ENCODE data around the gene TDRD12. TPM values are rescaled to one million over a fixed set of nuclear protein-coding genes. Genes with fewer than 3 reads are reported as not detected.

Gene TDRD12
- total RNA-seq, 4 donors from 2014 or later: 0.42 to 4.7 (median 2.4) TPM

DNA sequence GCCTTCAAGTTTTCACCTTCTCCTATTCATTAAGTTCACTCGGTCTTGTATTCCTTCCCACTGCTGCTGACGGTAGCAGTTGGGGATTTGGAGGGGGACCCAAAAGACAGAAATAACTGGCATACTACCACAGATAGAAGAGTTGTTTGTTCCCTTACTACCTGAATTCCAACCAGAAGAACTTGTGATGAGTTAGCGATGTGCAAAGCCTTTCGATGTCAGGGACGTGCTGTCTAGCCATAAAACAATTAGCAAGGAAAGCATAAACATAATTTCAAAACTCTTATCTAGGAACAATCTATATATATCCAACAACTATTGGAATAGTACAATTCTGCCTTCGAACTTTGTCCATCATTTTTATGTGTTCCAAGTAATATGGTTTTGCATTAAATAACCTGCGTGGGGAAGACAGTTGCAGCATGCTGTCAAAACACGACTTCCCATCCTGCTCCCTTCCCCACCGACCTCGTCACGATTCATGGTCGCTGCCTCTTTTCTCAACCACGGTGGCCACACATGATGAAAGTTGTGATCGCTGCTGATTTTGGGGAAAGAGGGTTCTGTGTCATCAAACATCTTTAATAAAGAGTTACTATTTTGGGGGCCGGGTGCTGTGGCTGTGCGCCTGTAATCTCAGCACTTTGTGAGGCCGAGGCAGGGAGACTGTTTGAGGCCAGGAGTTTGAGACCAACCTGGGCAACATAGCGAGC lies 153.8 kb downstream of the TDRD12 start:
- no peaks in the 10 kb centered on the region for H3K9me3 ChIP-seq
- no peak for DNase-seq (ENCODE audit: low spot score in 2 of 2)
- peaks cover 9% of the 10 kb centered on the region for H3K36me3 ChIP-seq
- H3K4me3 ChIP-seq: no peak overlapping the region
- no peak overlapping the region for H3K27ac ChIP-seq
- TF ChIP-seq, protein P1, sequence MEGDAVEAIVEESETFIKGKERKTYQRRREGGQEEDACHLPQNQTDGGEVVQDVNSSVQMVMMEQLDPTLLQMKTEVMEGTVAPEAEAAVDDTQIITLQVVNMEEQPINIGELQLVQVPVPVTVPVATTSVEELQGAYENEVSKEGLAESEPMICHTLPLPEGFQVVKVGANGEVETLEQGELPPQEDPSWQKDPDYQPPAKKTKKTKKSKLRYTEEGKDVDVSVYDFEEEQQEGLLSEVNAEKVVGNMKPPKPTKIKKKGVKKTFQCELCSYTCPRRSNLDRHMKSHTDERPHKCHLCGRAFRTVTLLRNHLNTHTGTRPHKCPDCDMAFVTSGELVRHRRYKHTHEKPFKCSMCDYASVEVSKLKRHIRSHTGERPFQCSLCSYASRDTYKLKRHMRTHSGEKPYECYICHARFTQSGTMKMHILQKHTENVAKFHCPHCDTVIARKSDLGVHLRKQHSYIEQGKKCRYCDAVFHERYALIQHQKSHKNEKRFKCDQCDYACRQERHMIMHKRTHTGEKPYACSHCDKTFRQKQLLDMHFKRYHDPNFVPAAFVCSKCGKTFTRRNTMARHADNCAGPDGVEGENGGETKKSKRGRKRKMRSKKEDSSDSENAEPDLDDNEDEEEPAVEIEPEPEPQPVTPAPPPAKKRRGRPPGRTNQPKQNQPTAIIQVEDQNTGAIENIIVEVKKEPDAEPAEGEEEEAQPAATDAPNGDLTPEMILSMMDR (IDR thresholded peaks at IDR 0.05): no peak
- no peak for TF ChIP-seq POLR2A (IDR thresholded peaks at IDR 0.05)
- no peak for TF ChIP-seq POLR2AphosphoS5 (IDR thresholded peaks at IDR 0.05)
- no peak for TF ChIP-seq EP300 (IDR thresholded peaks at IDR 0.05)
- no peaks in the 10 kb centered on the region for H3K4me1 ChIP-seq
- 82% methylated on average over 18 of the region's 18 CpGs for WGBS
- no peaks in the 10 kb centered on the region for H3K27me3 ChIP-seq

DNA sequence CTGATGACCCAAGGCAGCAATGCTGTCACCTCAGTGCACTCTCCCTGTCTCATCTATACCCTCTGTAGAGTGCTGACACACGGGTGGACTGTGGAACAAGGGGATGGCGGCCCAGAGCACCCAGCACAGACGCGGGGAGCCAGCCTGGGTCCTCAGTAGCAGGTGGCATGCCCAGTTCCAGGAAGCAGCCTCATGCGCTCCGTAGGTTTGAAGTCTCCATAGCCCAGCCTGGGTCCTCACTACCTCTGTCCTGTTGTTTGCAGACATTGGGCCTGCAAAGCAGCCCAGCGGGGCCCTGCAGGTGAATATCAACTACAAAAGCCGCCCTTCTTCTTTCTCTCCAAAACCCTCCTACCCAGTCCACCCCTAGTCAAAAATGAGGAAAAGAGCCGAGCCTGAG lies 155.0 kb downstream of the TDRD12 start:
- DNase-seq (ENCODE audit: low spot score in 2 of 2): no peak
- Histone ChIP-seq H3K36me3 (peaks cover 21% of the 10 kb centered on the region), H3K27me3 (no peaks in the 10 kb centered on the region), H3K4me1 (no peaks in the 10 kb centered on the region), H3K4me3 (no peak overlapping the region), H3K27ac (no peak overlapping the region), H3K9me3 (no peaks in the 10 kb centered on the region)
- TF ChIP-seq, protein P1 (IDR thresholded peaks at IDR 0.05): no peak
- TF ChIP-seq POLR2AphosphoS5 (IDR thresholded peaks at IDR 0.05) (no peak), POLR2A (IDR thresholded peaks at IDR 0.05) (no peak), EP300 (IDR thresholded peaks at IDR 0.05) (no peak)
- WGBS: 92% methylated on average over 7 of the region's 9 CpGs

DNA sequence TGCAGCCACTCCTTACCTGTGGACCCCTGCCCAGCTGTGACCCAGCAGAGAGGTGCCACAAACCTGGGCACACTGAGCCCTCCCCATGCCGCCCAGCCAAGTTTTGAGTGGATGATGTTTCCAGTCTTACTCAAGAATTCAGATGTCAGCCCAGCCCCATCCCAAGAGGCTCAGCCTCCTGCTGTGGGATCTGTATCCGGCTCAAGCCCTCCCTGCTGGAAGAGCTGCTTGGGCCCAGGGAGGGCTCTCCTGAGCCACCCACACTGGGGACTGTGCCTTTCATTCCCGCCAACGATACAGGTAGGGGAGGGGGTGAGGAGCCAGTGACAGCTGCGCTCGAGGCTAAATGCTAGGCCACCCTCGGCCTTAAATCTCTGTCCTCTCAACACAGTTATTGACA lies 155.9 kb downstream of the TDRD12 start:
- no peak for DNase-seq (ENCODE audit: low spot score in 2 of 2)
- H3K4me1 ChIP-seq: no peaks in the 10 kb centered on the region
- no peaks in the 10 kb centered on the region for H3K9me3 ChIP-seq
- no peak for TF ChIP-seq POLR2AphosphoS5 (IDR thresholded peaks at IDR 0.05)
- no peak for TF ChIP-seq EP300 (IDR thresholded peaks at IDR 0.05)
- no peak for TF ChIP-seq POLR2A (IDR thresholded peaks at IDR 0.05)
- TF ChIP-seq, protein P1 (IDR thresholded peaks at IDR 0.05): no peak
- H3K27ac ChIP-seq: no peak overlapping the region
- H3K27me3 ChIP-seq: no peaks in the 10 kb centered on the region
- H3K4me3 ChIP-seq: no peak overlapping the region
- peaks cover 24% of the 10 kb centered on the region for H3K36me3 ChIP-seq
- 64% methylated on average over 6 of the region's 7 CpGs for WGBS

DNA sequence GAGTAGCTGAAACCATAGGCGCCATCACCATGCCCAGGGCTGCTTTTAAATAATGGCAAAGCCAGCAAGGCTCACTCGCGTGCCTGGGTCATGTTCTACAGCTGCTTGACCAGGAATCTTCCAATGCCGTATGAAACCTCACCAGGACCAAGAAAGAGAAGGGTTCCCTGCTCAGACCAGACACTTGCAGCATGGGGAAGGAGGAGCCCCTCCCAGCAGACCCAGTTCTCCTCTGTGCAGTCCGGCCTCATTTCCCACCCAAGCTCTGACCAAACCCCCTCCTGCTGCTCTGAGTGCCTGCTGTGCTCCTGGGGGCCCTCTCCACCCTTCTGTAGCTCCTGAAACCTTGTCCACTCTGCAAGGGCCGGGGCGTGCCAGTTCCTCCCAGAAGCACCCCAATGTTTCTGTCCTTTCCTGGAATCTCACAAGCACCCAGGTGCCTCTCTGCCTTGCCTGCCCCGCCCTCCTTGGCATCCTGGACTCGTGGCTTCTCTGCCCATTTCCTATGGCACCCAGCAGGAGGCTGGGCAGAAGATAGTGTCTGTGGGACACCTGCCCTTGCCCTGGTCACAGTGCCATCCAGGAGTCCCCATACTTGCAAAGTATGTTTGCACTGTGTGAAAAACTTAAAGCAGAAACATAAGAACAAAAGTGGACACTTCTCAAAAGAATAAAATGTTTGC lies 156.8 kb downstream of the TDRD12 start:
- DNase-seq (ENCODE audit: low spot score in 2 of 2): no peak
- peaks cover 24% of the 10 kb centered on the region for H3K36me3 ChIP-seq

DNA sequence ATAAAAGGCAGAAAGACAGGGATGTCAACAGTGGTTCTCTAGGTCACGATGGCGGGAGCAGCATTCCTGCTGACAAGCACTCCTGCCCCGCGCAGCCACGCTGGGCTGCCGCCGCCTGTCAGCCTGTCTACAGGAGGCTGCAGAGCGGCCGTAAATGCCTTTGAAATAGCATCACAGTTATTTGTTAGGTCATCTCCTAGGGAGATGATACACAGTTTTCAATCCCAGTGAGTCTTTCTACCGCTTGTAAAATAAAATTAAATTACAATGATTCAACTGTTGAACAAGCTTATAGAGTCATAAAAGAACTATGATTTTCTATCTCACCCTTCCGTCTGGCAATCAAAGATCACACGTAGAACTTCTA lies 157.3 kb downstream of the TDRD12 start:
- H3K4me1 ChIP-seq: no peaks in the 10 kb centered on the region
- 87% methylated on average over 12 of the region's 12 CpGs for WGBS
- H3K36me3 ChIP-seq: peaks cover 24% of the 10 kb centered on the region
- H3K27ac ChIP-seq: no peak overlapping the region
- H3K4me3 ChIP-seq: no peak overlapping the region
- TF ChIP-seq POLR2AphosphoS5 (IDR thresholded peaks at IDR 0.05) (no peak), POLR2A (IDR thresholded peaks at IDR 0.05) (no peak), EP300 (IDR thresholded peaks at IDR 0.05) (no peak)
- TF ChIP-seq, protein P1 (IDR thresholded peaks at IDR 0.05): no peak
- no peaks in the 10 kb centered on the region for H3K27me3 ChIP-seq
- DNase-seq (ENCODE audit: low spot score in 2 of 2): no peak
- no peaks in the 10 kb centered on the region for H3K9me3 ChIP-seq

More for the DNA sequence above, 156.8 kb downstream of the TDRD12 start:
- Histone ChIP-seq H3K4me3 (no peak overlapping the region), H3K4me1 (no peaks in the 10 kb centered on the region), H3K27ac (no peak overlapping the region), H3K9me3 (no peaks in the 10 kb centered on the region), H3K27me3 (no peaks in the 10 kb centered on the region)
- 84% methylated on average over 9 of the region's 9 CpGs for WGBS
- TF ChIP-seq POLR2A (IDR thresholded peaks at IDR 0.05): no peak
- no peak for TF ChIP-seq EP300 (IDR thresholded peaks at IDR 0.05)
- no peak for TF ChIP-seq POLR2AphosphoS5 (IDR thresholded peaks at IDR 0.05)
- TF ChIP-seq, protein P1 (IDR thresholded peaks at IDR 0.05): no peak
